D341Med (cell line): Measurements from ENCODE around the gene RHOXF1.
"Not testable (repeated sequence)": the region's sequence is repeated elsewhere in the genome, so short reads cannot be mapped to it uniquely, and the experiment has no call there.

Experiments
- DNase-seq: peaks from one replicate; pipeline ENCODE4 v3.0.0; 2012; ENCODE audit warnings: low spot score

RHOXF1 gene

DNA sequence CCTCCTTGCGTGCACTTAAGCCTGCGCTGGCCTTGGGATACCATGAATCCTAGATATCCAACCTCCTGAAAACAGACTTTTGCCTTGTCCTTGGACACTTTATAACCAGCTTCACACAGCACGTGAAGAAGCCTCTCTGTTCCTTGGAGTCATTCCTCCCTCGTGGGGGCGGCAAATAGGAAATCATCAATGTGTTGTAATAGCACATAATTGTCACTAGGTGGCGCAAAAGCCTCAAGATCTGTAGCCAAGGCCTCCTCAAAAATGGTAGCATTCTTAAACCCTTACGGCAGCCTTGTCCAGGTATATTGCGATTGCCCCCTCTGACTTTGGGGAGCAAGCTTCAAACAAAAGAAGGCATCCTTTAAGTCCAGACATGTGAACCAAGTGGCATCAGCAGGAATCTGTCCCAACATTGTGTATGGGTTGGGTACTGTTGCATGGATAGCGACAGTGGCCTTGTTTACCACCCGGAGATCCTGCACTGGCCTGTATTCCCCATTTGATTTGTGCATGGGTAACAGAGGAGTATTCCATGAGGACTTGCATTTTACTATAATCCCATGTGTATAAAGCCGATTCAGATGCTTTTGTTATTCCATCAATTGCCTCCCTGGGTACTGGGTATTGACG lies 30.0 kb downstream of the RHOXF1 start:
- DNase-seq: not testable (repeated sequence)

DNA sequence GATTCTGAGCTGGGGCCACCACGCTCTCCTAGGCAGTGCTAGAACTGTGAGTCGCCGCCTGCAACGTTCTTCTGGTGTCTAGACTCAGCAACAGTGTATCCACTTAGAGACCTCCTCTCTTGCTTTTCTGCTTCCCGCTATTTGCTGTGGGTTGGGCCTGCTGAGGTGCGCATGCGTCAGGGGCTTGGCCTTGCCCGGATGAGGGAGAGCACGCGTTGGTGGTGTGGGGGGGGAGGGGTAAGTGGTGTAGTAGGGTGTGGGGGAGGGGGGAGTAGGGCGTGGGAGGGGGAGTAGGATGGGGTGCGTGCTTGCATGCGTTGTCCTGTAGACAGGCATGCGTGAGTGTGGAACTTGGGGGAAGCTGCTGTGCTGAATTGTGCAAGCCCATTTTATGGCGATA lies 38.1 kb downstream of the RHOXF1 start, which contains the start of gene RHOXF2B:
Gene RHOXF2B, minus strand, starts transcription at position 101 of the 400 bp plus-strand sequence. CDS start 138 bp downstream, outside the sequence.
- not testable (repeated sequence) for DNase-seq

DNA sequence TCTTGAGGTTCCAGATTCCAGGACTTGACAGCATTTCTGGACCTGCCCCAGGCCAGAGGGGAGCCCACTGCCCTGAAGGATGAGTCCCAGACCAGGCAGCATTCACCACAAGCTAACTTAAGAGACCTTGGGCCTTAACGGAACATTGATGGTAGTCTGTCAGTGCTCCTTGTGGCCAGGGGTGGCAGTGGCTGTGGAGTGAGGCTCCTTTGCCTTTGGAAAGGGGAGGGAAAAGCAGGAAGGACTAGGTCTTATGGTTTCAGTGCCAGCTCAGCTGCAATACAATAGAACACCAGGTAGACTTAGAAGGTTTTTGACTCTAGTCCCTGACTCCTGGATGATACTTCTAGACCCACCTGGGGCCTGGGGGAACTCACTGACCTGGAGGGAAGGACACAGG lies 49.5 kb downstream of the RHOXF1 start:
- not testable (repeated sequence) for DNase-seq
